WTC11 (cell line): ENCODE measurements around the gene VPS35L.

Experiments used
- CREB1 ChIP-seq: sonication (generic); formaldehyde crosslinking; IDR thresholded peaks from 2 replicates; pipeline ENCODE4 v1.8.0; 2023; ENCODE audit warnings: mild to moderate bottlenecking, missing genetic modification reagents
- FOXJ3 ChIP-seq: sonication (generic); formaldehyde crosslinking; IDR thresholded peaks from 2 replicates; pipeline ENCODE4 v1.9.0; 2021; ENCODE audit warnings: missing genetic modification reagents, mild to moderate bottlenecking, borderline replicate concordance
- GABPB1 ChIP-seq: sonication (generic); formaldehyde crosslinking; IDR thresholded peaks from 2 replicates; pipeline ENCODE4 v1.8.1; 2023; ENCODE audit warnings: mild to moderate bottlenecking, missing genetic modification reagents
- HMGA2 ChIP-seq: fragments of 250-450 bp; sonication (Bioruptor Pico); IDR thresholded peaks from 2 replicates; pipeline ENCODE4 v1.4.0; 2021; ENCODE audit warnings: mild to moderate bottlenecking, moderate library complexity
- MXD4 ChIP-seq: fragments of 250-450 bp; sonication (Bioruptor Pico); IDR thresholded peaks from 2 replicates; pipeline ENCODE4 v1.8.0; 2021; ENCODE audit warnings: mild to moderate bottlenecking, moderate library complexity, borderline replicate concordance
- NR2C2 ChIP-seq: sonication (generic); formaldehyde crosslinking; IDR thresholded peaks from 2 replicates; pipeline ENCODE4 v1.8.0; 2022; ENCODE audit warnings: mild to moderate bottlenecking, missing genetic modification reagents
- RELA ChIP-seq: sonication (generic); formaldehyde crosslinking; IDR thresholded peaks from 2 replicates; pipeline ENCODE4 v1.8.1; 2022; ENCODE audit warnings: missing genetic modification reagents, mild to moderate bottlenecking, borderline replicate concordance
- SP1 ChIP-seq: sonication (generic); formaldehyde crosslinking; conservative IDR thresholded peaks from 2 replicates; pipeline ENCODE4 v1.8.1; 2022; ENCODE audit warnings: missing genetic modification reagents
- TEAD4 ChIP-seq: sonication (generic); formaldehyde crosslinking; IDR thresholded peaks from 2 replicates; pipeline ENCODE4 v1.8.0; 2022; ENCODE audit warnings: mild to moderate bottlenecking, missing genetic modification reagents
- USF2 ChIP-seq: sonication (generic); formaldehyde crosslinking; IDR thresholded peaks from 2 replicates; pipeline ENCODE4 v1.8.1; 2023; ENCODE audit warnings: mild to moderate bottlenecking, missing genetic modification reagents, moderate library complexity
- ZNF121 ChIP-seq: sonication (generic); formaldehyde crosslinking; IDR thresholded peaks from 2 replicates; pipeline ENCODE4 v1.8.0; 2023; ENCODE audit warnings: missing genetic modification reagents
- TF ChIP-seq, protein P1 (sequence below): fragments of 200-600 bp; IDR thresholded peaks from 2 replicates; pipeline ENCODE4 v1.8.0; 2022; ENCODE audit warnings: antibody characterized with exemption
- TF ChIP-seq, protein P2 (sequence below): fragments of 250-450 bp; sonication (Bioruptor Pico); IDR thresholded peaks from 2 replicates; pipeline ENCODE4 v1.9.0; 2021; ENCODE audit warnings: mild to moderate bottlenecking, borderline replicate concordance

GRCh38 chr16:19685176-19685575 lies 129.7 kb downstream of the VPS35L start:
- TF ChIP-seq RELA (no peak), FOXJ3 (CRISPR knock-in tag) (no peak), MXD4 (CRISPR knock-in tag) (no peak), NR2C2 (CRISPR knock-in tag) (no peak), CREB1 (CRISPR knock-in tag) (no peak), TEAD4 (CRISPR knock-in tag) (no peak), ZNF121 (no peak), USF2 (no peak), GABPB1 (no peak), HMGA2 (CRISPR knock-in tag) (no peak), SP1 (CRISPR knock-in tag) (no peak)
- TF ChIP-seq, protein P1, sequence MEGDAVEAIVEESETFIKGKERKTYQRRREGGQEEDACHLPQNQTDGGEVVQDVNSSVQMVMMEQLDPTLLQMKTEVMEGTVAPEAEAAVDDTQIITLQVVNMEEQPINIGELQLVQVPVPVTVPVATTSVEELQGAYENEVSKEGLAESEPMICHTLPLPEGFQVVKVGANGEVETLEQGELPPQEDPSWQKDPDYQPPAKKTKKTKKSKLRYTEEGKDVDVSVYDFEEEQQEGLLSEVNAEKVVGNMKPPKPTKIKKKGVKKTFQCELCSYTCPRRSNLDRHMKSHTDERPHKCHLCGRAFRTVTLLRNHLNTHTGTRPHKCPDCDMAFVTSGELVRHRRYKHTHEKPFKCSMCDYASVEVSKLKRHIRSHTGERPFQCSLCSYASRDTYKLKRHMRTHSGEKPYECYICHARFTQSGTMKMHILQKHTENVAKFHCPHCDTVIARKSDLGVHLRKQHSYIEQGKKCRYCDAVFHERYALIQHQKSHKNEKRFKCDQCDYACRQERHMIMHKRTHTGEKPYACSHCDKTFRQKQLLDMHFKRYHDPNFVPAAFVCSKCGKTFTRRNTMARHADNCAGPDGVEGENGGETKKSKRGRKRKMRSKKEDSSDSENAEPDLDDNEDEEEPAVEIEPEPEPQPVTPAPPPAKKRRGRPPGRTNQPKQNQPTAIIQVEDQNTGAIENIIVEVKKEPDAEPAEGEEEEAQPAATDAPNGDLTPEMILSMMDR = no peak
- TF ChIP-seq, protein P2, sequence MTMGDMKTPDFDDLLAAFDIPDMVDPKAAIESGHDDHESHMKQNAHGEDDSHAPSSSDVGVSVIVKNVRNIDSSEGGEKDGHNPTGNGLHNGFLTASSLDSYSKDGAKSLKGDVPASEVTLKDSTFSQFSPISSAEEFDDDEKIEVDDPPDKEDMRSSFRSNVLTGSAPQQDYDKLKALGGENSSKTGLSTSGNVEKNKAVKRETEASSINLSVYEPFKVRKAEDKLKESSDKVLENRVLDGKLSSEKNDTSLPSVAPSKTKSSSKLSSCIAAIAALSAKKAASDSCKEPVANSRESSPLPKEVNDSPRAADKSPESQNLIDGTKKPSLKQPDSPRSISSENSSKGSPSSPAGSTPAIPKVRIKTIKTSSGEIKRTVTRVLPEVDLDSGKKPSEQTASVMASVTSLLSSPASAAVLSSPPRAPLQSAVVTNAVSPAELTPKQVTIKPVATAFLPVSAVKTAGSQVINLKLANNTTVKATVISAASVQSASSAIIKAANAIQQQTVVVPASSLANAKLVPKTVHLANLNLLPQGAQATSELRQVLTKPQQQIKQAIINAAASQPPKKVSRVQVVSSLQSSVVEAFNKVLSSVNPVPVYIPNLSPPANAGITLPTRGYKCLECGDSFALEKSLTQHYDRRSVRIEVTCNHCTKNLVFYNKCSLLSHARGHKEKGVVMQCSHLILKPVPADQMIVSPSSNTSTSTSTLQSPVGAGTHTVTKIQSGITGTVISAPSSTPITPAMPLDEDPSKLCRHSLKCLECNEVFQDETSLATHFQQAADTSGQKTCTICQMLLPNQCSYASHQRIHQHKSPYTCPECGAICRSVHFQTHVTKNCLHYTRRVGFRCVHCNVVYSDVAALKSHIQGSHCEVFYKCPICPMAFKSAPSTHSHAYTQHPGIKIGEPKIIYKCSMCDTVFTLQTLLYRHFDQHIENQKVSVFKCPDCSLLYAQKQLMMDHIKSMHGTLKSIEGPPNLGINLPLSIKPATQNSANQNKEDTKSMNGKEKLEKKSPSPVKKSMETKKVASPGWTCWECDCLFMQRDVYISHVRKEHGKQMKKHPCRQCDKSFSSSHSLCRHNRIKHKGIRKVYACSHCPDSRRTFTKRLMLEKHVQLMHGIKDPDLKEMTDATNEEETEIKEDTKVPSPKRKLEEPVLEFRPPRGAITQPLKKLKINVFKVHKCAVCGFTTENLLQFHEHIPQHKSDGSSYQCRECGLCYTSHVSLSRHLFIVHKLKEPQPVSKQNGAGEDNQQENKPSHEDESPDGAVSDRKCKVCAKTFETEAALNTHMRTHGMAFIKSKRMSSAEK (CRISPR knock-in tag) = no peak
